ENCODE results near the gene DHX35.
A peak's percentile ranks its signal among the peaks of the same experiment; 100 is the strongest.

Gene DHX35

GRCh38 chr20:39059036-39059435, 96.9 kb downstream of the DHX35 start:
- DNase-seq, result no peak

- no peak for DNase-seq
Measured at GRCh38 chr20:39066471-39067242, 104.5 kb downstream of the DHX35 start.

GRCh38 chr20:39067526-39068216, 105.5 kb downstream of the DHX35 start:
- DNase-seq, result no peak

GRCh38 chr20:39069976-39070375, 107.8 kb downstream of the DHX35 start:
- DNase-seq, result no peak

- no peak for DNase-seq
Measured at GRCh38 chr20:39070484-39071231, 108.5 kb downstream of the DHX35 start.

- DNase-seq, result no peak
Measured at GRCh38 chr20:39072132-39072531, 110.0 kb downstream of the DHX35 start.

- no peak for DNase-seq
Measured at GRCh38 chr20:39072653-39073052, 110.5 kb downstream of the DHX35 start.

- no peak for DNase-seq
Measured at GRCh38 chr20:39075731-39076130, 113.6 kb downstream of the DHX35 start.

- no peak for DNase-seq
Measured at GRCh38 chr20:39076958-39077357, 114.8 kb downstream of the DHX35 start.

GRCh38 chr20:39080326-39080725, 118.2 kb downstream of the DHX35 start:
- DNase-seq, result peak in 5 of 56 donors; percentile 3 to 16 (median 10)

- peak in 52 of 56 donors; percentile 5 to 90 (median 50) for DNase-seq
Measured at GRCh38 chr20:39081255-39081654, 119.1 kb downstream of the DHX35 start.

GRCh38 chr20:39082622-39083398, 120.7 kb downstream of the DHX35 start:
- peak in 1 of 56 donors; percentile 0 for DNase-seq

GRCh38 chr20:39083761-39084160, 121.6 kb downstream of the DHX35 start:
- no peak for DNase-seq

- DNase-seq, result no peak
Measured at GRCh38 chr20:39089029-39089428, 126.9 kb downstream of the DHX35 start.
